ENCODE measurements around the gene SORCS2.

The SORCS2 gene

DNA sequence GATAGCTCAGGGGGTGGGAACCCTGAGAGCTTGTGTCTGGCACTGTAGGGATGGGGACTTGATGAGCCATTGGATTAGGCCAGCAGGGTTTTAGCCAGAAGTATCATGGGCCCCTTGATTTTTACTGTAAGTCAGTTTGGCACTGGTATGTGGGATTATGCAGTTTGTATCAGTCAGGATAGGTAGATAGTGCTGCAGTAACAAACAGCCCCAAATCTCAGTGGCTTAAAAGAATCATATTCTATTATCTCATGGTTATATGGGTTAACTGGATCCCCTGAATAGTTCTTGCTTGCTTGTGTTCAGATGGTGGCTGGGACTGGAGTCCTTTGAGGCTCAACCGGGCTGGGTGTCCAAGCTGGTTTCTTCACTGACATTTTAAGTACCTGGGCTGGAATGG, 56.5 kb downstream of the SORCS2 start:
- no peak for DNase-seq

DNA sequence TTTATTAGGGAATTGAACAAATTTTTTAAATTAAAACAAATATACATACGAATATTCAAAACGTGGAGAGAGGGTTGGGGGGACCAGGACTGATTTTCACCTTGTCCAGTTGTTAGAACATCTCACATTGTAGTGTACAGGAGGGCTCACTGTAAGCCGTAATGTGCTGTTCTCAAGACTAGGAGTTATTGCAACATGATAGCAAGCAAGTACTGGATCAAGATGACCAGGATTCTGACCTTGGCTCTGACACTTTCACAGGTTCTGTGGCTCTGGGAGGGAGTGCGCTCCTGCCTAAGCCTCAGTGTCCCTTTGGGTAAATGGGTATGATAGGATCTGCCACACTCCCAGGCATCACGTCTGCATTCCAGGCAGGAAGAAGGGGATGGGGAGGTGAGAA, 59.0 kb downstream of the SORCS2 start:
- no peak for DNase-seq

DNA sequence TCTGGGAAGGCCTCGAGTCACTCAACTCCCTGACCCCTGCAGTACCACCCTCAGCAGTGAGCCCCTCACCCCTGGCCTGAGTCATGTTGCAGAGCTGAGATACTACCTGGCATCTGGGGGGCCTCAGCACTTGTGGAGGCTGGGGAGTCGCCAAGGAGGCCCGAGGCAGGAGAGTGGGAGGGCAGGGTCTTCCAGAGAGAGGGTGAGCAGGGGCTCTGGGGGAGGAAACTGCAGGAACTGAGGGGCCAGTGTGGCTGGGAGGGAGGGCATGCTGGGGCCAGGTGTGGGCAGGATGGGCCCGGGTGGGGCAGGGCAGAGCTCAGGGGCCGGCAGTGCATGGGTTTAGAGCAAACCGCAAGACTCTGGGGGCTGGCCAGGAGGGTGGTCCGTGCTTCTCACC, 59.7 kb downstream of the SORCS2 start:
- no peak for DNase-seq

DNA sequence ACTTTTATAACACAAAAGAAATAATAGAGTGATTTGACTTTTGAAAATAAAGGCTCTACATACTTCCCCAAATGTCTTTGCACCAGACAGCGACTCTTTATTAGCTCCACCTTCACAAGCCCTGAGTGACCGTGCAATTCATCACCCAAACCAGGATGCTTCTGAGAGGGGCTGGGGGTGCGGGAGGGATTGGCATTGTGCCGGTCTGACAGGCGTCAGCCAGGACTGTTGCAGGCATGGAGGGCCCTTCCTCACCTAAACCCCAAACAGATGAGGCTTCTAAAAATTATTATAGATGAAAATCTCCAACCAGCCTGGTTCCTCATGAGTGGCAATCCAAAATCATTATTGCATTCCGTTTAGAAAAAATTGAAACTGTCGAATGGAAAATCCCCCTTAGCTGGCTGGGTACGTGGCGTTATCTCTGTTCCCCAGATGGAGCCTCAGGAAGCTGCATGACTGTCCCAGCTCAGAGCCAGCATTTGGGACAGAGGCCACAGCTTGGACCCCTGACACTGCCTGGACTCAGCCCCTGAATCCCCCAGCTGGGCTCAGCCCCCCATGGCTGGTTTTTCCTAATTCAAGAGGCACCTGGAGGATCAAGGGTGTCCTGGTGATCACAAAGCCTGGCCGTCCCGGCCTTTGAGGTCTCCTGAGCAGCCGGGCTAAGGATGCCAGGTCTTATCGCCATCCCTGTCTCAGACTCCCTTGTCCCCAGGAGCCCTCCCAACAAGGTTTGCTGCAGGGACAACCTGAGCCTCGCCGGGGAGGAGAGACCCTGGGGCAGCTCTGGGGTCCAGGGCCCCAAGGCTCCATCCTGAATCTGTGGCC, 60.4 kb downstream of the SORCS2 start:
- DNase-seq = no peak

DNA sequence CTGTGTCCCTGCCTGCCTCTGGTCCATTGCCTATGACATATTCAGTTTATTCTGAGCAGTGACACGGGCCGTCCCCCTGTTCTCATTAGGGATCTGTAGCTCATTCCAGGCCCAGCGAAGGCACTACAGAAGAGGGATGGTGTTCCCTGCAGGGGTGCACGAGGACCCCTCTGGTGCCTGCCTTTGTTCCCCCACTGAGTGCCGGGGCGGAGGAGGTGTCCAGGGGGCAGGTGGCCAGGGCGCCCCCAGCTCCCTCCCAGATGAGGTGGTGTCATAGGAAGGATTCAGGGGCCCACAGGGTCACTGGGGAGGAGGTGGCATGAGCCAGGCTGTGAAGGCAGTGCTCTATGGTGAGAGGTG, 61.0 kb downstream of the SORCS2 start:
- no peak for DNase-seq

DNA sequence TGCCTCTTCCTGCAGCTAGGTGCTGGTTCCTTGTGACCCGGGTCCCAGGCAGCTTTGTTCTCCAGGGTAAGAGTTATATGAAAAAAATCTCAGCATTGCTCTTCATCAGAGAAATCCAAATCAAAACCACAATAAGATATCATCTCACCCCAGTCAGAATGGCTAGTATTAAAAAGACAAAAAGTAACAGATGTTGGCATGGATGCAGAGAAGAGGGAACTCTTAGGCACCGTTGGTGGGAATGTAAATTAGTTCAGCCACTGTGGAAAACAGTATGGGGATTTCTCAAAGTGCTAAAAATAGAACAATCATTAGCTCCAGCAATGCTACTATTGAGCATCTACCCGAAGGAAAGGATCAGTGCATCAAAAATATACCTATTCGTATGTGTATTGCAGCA, 61.5 kb downstream of the SORCS2 start:
- no peak for DNase-seq

DNA sequence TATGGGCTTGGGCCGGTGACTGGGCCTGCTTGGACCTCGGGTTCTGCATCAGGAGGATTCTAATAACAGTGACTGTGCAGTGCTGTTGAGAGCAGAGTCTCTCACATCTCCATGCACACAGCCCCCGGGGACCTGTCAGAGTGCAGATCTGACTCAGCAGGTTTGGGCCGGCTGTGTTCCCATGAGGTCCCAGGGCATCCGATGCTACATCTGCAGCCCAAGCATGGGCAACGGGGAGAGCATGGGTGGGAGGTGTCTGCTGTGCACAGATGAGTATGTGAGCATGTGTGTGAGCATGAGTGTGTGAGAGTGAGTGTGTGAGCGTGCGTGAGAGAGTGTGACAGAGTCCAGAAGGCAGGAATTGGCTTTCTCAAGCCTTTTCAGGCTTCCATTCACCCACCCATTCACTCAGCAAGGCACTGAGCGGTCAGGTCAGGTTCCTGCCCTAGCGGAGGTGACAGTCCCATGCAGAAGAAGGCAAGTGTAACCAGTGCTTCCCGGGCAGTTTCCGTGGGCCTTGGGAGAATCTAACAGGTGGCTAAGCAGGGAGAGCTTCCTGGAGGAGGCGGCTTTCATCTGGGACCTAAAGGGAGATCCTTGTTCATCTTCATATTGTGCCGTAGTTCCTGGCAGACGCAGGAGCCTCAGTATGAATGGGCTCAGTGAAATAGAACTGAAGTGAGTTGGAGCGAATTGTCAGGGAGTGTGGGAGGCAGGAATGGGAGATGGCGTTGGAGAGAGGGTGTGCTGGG, 62.6 kb downstream of the SORCS2 start:
- DNase-seq = no peak

DNA sequence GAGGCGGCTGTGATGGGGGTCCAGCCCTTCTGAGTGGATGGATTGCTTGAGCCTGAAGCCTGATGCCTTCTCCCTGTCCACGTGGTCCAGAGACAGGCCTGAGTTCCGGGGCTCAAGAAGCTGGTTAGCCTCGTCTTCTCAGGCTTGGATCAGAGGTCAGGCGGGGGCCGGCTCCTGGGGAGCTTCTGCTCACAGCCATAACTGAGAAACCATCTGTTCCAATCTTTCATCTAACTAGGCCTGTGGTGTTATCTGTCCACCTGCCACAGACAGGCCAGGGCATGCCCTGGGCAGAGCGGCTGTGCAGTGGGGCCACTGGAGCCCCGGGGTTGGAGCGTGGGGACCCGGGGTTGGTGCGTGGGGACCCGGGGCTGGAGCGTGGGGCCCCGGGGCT, 63.1 kb downstream of the SORCS2 start:
- DNase-seq = no peak

DNA sequence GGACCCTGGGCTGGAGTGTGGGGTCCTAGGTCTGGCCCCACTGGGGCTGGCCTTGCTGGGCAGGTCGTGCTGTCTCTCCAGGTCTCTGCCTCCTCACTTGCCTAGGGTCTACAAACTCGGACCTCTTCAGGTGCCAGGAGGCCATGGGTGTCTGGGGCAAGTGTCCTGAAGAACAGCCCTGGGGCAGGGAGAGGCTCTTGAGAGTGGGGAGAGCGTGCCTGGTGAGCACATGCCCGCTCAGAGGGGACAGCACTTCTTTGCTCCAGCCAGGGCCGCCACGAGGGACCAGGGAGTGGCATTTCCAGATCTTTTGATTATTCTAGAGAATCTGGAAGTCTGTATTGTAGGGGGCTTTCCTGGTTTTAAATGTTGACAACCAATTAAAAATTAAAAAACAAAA, 63.7 kb downstream of the SORCS2 start:
- no peak for DNase-seq

DNA sequence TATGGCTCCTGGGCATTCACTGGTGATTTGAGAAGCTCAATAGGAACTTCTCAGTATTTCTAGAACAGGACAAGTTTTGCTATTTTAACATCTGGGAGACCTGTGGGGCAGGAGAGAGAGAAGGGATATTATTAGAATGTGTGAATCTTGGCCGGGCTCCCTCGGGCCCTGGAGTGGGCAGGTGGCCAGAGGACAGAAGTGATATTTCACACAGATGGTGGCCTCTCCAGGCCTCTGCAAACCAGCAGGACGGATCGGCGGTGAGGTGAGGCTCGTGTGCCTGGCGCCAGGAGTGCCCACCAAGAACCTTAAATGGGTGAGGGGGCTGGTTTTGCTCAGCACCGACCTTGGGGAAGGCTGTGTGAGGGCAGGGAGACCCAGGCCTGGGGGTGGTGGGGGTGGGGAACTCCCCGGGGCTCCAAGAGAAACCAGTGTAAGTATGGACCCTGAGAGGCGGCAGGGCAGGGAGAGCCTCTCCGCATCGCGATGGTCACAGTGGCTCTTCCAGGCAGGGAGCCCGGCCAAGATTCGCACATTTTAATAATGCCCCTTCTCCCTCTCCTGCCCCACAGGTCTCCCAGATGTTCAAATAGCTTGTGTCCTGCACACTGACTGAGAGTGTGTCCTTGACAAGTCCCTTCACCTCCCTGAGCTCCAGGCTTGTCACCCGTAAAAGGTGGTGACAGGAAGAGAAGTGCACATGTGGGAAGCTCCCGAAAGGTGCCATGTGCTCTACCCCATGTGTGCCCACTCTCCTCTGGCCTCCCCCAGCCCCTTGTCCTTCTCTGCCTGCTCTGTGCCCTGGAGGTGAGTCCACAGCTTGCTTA, 64.9 kb downstream of the SORCS2 start:
- peak; percentile 86 for DNase-seq

DNA sequence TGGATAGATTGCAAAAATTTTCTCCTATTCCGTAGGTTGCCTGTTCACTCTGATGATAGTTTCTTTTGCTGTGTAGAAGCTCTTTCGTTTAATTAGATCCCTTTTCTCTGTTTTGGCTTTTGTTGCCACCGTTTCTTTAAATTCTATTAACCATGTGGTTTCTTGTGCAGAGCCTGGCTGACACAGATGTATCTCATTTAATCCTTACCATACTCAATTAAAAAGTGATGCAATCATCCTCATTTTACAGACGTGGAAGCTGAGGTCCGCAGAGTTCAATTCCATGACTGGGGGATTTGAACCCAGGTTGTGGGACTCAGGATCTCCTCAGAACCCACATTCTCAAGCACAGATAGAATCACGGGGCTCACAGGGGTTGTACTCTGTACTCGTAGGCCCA, 66.7 kb downstream of the SORCS2 start:
- DNase-seq = no peak

DNA sequence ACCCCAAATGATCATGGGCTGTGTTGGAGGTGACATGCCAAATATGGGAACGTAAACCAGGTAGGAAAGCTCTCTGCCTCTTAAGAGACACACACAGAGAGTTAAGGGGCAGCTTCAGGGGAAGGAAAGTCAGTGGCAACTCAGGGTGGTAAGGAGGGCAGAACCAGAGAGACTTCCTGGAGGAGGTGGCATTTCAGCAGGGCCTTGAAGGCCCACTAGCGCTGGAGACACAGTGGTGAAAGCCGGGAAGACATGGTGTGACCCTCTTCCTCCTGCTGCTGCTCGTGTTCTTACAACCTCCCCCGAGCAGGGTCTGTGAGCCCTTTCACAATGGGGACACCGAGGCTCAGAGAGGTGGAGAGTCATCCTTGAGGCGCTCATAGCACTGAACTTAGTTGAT, 68.2 kb downstream of the SORCS2 start:
- no peak for DNase-seq

DNA sequence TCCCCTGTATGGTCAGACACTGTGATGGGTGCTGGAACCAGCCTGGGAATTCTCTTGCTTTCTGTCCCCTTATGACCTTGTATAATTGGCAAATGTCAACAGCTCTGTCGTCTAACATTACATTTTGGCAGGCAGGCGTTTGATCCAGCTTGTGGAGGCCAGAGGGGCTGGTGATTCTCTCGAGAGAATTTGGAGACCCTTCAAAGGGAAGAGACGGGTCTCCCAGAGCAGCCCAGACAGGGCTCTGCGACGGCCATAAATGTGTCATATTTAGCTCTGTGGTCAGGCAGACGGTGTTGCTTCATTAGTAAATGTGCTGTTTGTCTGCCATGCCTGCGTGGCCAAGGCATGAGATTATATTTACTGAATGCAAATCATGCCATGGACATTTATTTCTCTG, 68.7 kb downstream of the SORCS2 start:
- no peak for DNase-seq

DNA sequence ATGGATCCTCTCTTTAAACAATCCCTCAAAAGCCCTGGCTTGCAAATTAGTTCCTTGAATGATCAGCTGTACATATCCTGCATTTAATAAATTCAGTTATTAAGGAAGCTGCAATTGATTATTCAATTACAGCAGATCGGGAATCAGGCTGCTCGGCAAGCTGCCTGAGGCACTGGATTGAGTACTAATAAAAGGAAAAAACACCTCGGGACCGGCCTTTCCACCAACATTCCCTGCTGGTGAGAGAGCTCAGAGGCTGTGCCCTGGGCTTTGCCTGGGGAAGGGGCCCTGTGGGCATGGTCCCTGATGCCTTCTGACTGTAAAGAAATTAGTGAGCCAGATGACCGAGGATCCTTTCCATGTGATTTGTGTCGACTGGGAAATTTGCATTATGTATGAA, 69.2 kb downstream of the SORCS2 start:
- no peak for DNase-seq

DNA sequence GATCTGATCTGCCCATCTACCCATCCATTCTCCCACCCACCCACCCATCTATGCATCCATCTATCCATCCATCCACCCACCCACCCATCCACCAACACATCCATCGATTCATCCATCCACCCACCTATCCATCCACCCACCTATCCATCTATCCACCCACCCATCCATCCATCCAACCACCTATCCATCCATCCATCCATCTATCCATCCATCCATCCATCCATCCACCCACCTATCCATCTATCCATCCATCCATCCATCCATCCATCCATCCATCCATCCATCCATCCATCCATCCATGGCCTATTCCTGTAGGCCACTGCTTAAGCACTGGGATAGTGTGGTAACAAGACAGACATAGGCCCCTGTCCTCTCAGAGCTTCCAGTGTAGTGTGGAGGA, 69.8 kb downstream of the SORCS2 start:
- DNase-seq = no peak

DNA sequence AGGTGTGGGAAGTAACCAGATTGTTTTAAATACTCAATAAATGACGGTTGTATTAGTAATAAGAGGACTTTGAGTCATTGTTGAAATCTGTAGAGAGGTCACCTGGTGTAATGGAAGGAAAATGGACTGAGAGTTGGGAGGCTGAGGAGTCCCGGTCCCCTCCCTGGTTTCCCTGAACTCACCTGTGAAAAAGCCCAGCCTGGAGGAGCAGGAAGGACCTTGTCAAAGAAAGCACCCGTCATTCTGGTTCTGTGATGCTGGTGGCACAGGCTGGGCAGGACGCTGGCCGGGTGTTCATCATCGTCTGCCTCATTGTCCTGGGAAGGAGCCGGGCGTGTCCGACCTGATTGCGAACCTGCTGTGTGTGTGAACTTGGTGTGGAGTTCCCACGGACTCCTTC, 70.8 kb downstream of the SORCS2 start:
- no peak for DNase-seq

DNA sequence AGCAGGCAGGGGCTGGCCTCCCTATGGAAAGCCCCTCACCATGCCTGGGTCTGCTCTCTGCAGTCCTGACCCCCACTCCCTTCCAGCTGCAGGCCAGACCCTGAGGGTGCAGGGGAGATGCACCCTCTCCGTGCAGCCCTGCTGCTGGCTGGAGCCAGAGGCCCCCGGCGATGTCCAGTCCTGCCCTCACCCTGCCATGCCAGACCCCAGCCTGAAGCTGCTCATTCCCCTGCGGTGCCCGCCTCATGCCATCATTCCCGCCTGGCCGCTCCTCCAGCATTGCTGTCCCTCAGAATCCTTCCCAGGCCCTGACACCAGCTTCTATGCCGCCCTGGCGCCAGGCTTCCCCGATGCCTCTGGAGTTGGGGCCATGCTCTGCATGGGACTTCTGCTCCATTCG, 72.4 kb downstream of the SORCS2 start:
- no peak for DNase-seq

DNA sequence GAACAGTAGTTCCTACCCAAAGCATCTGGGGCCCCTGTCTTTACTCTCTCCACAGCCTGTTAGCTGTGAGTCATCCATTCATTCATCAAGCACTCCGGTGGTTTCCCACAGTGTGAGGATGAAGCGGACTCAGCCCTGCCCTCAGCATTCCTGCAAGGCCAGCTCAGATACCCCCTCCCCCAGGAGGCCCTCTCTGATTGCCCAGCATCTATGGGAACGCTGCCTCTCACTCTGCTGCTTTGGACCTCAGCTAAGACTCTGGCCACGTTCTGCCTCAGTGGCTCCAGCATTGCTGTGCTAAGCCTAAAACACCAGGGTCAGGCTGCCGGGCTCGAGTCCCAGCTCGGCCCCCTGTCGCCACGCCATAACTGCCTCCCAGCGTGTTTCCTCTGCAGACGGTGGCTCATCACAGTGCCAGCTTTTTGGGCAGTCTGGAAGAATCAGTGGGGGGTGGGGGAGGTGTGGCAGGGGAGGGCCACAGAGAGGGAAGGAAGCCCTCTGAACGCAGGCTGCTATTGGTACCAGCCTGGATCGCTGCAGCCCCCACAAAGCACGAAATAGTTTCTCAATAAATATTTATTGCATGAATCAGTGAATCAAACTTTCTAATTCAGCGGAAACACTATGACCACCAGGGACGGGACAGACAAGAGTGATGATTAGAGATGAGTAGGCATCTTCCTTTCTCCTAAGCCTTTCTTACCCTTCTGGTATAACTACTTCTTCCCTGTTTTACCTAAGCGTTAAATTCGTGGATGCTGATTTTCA, 74.4 kb downstream of the SORCS2 start:
- no peak for DNase-seq

DNA sequence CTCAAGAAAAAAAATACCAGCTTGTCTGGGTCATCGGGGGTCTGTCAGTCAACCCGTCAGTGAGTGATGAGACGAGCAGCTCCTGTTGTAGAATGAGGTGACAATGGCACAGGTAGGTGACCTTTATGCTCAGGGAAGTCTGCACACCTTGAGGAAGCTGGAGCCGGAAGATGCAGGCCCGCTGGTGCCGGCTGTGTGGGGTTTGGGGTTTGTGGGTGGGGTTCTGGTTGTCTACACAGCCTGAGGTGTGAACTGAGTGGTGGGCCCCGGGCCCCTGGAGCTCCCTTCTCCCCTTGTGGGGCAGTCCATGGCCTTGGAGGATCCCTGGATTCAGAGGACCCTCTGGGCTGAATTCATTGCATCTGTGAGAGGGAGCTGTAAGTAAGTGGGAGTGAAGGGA, 75.5 kb downstream of the SORCS2 start:
- no peak for DNase-seq

DNA sequence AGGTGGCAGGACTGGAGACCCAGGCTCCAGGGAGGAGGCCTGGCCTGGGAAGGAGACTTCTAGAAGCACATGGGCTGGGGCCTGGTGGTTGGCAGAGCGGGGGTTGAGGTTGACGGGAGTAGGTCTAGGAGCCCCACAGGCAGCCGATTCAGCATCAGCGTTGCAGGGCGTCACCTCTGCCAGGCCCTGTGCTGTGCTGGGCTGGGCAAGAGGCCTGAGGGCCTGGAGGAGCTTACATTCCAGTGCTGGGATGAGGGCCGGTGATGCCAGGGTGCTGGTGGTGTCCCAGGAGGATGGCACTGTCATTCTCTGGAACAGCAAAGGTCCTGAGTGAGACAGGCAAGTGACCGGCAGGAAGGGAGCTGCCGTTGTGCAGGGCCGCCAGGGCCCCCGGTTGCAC, 76.6 kb downstream of the SORCS2 start:
- no peak for DNase-seq

DNA sequence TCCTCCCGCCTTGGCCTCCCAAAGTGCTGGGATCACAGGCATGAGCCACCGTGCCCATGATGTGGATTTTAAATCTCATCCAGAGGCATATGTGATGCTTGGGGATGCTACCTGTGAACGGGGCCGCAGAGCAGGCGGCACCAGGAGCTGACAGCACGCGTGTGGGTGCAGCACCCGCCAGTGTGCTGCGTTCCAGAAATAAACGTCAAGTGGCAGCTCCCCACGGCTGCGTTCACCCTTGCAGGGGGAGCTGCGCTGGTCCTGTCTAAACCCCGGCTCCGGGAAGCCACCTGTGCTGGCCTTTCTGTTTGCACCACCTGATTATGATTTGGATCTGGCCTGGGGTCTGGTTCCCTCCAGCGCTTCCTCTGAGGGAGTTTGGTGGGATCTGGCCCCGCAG, 77.8 kb downstream of the SORCS2 start:
- no peak for DNase-seq

DNA sequence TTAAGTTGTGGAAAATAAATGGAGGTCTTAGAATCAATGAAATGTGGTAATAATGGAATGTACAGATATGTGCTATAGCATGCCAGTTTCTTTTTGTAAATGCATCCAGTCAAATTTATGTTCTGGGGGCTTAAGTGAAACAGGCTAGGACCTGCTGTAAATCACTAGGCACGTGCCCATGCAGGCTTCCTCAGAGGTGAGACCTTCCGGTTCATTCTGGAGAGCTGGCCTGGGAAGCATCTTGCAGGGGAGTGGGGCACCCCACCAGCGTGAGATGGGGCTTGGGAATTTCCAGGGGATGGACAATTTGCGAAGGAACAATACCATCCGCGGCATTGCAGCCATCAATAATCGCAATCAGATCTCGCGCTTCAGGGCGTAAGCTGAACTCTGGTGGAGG, 80.1 kb downstream of the SORCS2 start:
- no peak for DNase-seq

DNA sequence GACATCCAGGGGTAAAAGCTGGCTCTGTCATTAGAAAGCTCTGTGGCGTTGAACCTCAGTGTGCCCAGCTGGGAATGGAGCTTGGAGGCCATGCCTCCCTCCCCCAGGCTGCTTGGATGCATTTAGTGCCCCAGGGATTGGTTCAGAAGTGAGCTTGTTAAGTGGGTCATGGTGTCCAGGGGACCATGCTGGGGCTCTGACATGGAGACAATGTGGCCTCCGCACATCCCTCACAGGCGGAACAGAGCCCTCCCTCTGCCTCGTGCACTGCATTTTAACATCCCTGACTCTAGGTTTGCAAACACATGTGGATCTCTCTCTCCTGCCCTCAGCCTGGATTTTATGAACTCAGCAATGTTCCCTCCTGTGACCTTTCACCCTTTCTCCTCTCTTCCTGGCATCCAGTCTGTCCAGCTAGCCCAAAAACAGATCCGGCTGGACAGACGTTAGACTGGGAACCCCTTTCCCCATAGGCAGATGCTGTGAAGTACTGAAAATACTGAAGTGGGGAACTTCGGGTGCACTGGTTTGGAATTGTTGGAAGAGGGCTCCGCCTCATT, 81.5 kb downstream of the SORCS2 start:
- no peak for DNase-seq

All from left hindlimb (tissue), 1 donor.